K562 (cell line): ENCODE measurements around the gene POT1. TPM values are rescaled to one million over a fixed set of nuclear protein-coding genes. Genes with fewer than 3 reads are reported as not detected.
"Not testable (repeated sequence)": the region's sequence is repeated elsewhere in the genome, so short reads cannot be mapped to it uniquely, and the experiment has no call there.

Experiments
- ATAC-seq: fragments of 200-7000 bp; cut with Tn5 transposase; 3 replicates; pipeline ENCODE4 v1.9.1; 2020; ENCODE audit warnings: moderate library complexity
- BruUV-seq: library from RNA; stranded (reverse); fragments of 400-500 nt; replicated peaks from 2 replicates; lab custom pipeline; 2021; lab: Mats Ljungman, UMichigan
- CTCF ChIA-PET: fragments of 300-600 bp; formaldehyde crosslinking; extraction: SDS; loops from one replicate; lab custom pipeline; 2021; ENCODE audit warnings: low intra/inter-chr PET ratio; lab: Yijun Ruan, JAX
- POLR2A ChIA-PET: fragments of 300-600, 350-650 bp; sonication (Branson Sonifier 250); formaldehyde crosslinking; extraction: SDS; loops from one replicate; lab custom pipeline; 2021; ENCODE audit warnings: antibody characterized with exemption, inconsistent platforms; lab: Yijun Ruan, JAX
- DNase-seq, 4 experiments: peaks; one replicate each; pipeline versions ENCODE4 v3.0.0 to v3.0.0-alpha.2; 2011 to 2018; ENCODE audit warnings: low spot score in 3 of 4, mixed read lengths in 3 of 4; ENCODE audit errors: extremely low read depth in 1 of 4
- FAIRE-seq: peaks from 2 replicates; lab custom pipeline; 2011; peaks lifted over from hg19 to GRCh38; lab: Jason Lieb, UNC
- H2AFZ ChIP-seq: 2 replicates; pipeline ENCODE4 v1.6.0; 2011; ENCODE audit warnings: low read depth, low read length, control low read depth, inconsistent platforms
- H3K27ac ChIP-seq: fragments of 200-600 bp; 3 replicates; pipeline ENCODE4 v1.8.0; 2011; ENCODE audit warnings: low read depth, mild to moderate bottlenecking, control low read depth, inconsistent platforms, low read length, moderate library complexity, mixed read lengths; ENCODE audit errors: extremely low read depth
- H3K27me3 ChIP-seq, 2 experiments: fragments of 300-600 bp in 1 of 2; 2 replicates in 1 of 2; 3 replicates in 1 of 2; pipeline versions ENCODE4 v1.6.0 to v1.8.0; 2011; ENCODE audit warnings: inconsistent platforms in 2 of 2, low read length in 2 of 2, mild to moderate bottlenecking in 1 of 2, mixed read lengths in 1 of 2, moderate library complexity in 1 of 2; ENCODE audit not compliant: control insufficient read depth in 2 of 2, insufficient read depth in 2 of 2
- H3K36me3 ChIP-seq: fragments of 300-600 bp; 3 replicates; pipeline ENCODE4 v1.8.0; 2011; ENCODE audit warnings: mild to moderate bottlenecking, low read length, inconsistent platforms; ENCODE audit not compliant: control insufficient read depth, insufficient read depth
- H3K4me1 ChIP-seq, 2 experiments: fragments of 200-600 bp in 1 of 2; replicated peaks in 1 of 2; 2 replicates in 1 of 2; 3 replicates in 1 of 2; pipeline versions ENCODE4 v1.5.1 to v1.8.0; 2011; ENCODE audit warnings: inconsistent platforms in 2 of 2, low read length in 2 of 2, mild to moderate bottlenecking in 1 of 2, mixed read lengths in 1 of 2, moderate library complexity in 1 of 2; ENCODE audit not compliant: control insufficient read depth in 2 of 2, insufficient read depth in 2 of 2
- H3K4me2 ChIP-seq: 2 replicates; pipeline ENCODE4 v1.6.1; 2011; ENCODE audit warnings: low read length, control low read depth, inconsistent platforms, mixed read lengths; ENCODE audit not compliant: insufficient read depth
- H3K4me3 ChIP-seq: fragments of 200-600 bp; sonication (generic), shearing (Covaris generic); 2 replicates; pipeline ENCODE4 v1.5.1; 2016; ENCODE audit warnings: control low read depth, inconsistent platforms
- H3K79me2 ChIP-seq: fragments of 200-600 bp; 3 replicates; pipeline ENCODE4 v1.8.0; 2011; ENCODE audit warnings: low read length, inconsistent platforms; ENCODE audit not compliant: control insufficient read depth, insufficient read depth
- H3K9ac ChIP-seq, 2 experiments: 2 replicates each; pipeline versions ENCODE4 v1.6.0 to v1.6.1; 2011; ENCODE audit warnings: low read depth in 2 of 2, low read length in 2 of 2, control low read depth in 1 of 2, inconsistent platforms in 1 of 2, mild to moderate bottlenecking in 1 of 2, mixed read lengths in 1 of 2; ENCODE audit not compliant: insufficient read depth in 1 of 2
- H3K9me1 ChIP-seq: one replicate; pipeline ENCODE4 v1.6.0; 2011; ENCODE audit warnings: inconsistent platforms, mild to moderate bottlenecking, low read length, moderate library complexity; ENCODE audit not compliant: control insufficient read depth, insufficient read depth
- H3K9me3 ChIP-seq: replicated peaks from 2 replicates; pipeline ENCODE4 v1.5.1; 2011; ENCODE audit warnings: low read depth, low read length, inconsistent platforms; ENCODE audit not compliant: control insufficient read depth, insufficient read depth
- H4K20me1 ChIP-seq: replicated peaks from 2 replicates; pipeline ENCODE4 v1.6.1; 2011; ENCODE audit warnings: low read length, inconsistent platforms, mixed read lengths; ENCODE audit not compliant: control insufficient read depth, insufficient read depth
- CCNT2 ChIP-seq: IDR thresholded peaks from 2 replicates; pipeline ENCODE4 v1.6.1; 2011; ENCODE audit warnings: borderline replicate concordance, low read depth, mild to moderate bottlenecking, moderate library complexity, mixed read lengths, low read length; ENCODE audit not compliant: insufficient read length; ENCODE audit errors: extremely low read depth
- DNMT1 ChIP-seq: fragments of 450-650 bp; IDR thresholded peaks from 2 replicates; pipeline ENCODE4 v1.6.1; 2016; ENCODE audit warnings: antibody characterized with exemption, mild to moderate bottlenecking
- FOXA3 ChIP-seq, 2 experiments: fragments of 450-650 bp in 1 of 2; sonication (generic) in 1 of 2; formaldehyde crosslinking; IDR thresholded peaks in 1 of 2; conservative IDR thresholded peaks in 1 of 2; 2 replicates each; pipeline versions ENCODE4 v1.4.0 to v1.8.0; 2020 to 2022; ENCODE audit warnings: mild to moderate bottlenecking in 2 of 2, missing genetic modification reagents in 1 of 2
- HLTF ChIP-seq: fragments of 450-650 bp; IDR thresholded peaks from 2 replicates; pipeline ENCODE4 v1.6.1; 2016
- PKNOX1 ChIP-seq: fragments of 450-650 bp; IDR thresholded peaks from 2 replicates; pipeline ENCODE4 v1.6.1; 2016
- PTTG1 ChIP-seq: fragments of 450-650 bp; IDR thresholded peaks from 2 replicates; pipeline ENCODE4 v1.6.1; 2016; ENCODE audit warnings: low read depth, mild to moderate bottlenecking, missing genetic modification characterization, missing compliant biosample characterization
- YBX1 ChIP-seq: fragments of 450-650 bp; IDR thresholded peaks from 2 replicates; pipeline ENCODE4 v1.7.1; 2016; ENCODE audit warnings: mild to moderate bottlenecking
- ZC3H4 ChIP-seq: sonication (generic); formaldehyde crosslinking; IDR thresholded peaks from 2 replicates; pipeline ENCODE4 v1.9.0; 2021; ENCODE audit warnings: missing genetic modification reagents, borderline replicate concordance
- ZFPM2 ChIP-seq: fragments of 250-450 bp; sonication (Bioruptor Pico); IDR thresholded peaks from 2 replicates; pipeline ENCODE4 v1.5.1; 2022; ENCODE audit warnings: mild to moderate bottlenecking
- ZNF589 ChIP-seq: fragments of 200-800 bp; sonication (Bioruptor generic); IDR thresholded peaks from 2 replicates; pipeline ENCODE4 v1.6.1; 2016; ENCODE audit warnings: low read depth, missing genetic modification characterization, missing compliant biosample characterization
- whole genome bisulfite sequencing: fragments of 100-300 bp; shearing (Covaris generic); methylation state at CpG from one replicate; pipeline ENCODE4 v1.1.6; 2016; ENCODE audit warnings: low coverage, mixed read lengths; ENCODE audit not compliant: insufficient coverage; ENCODE audit errors: missing lambda C conversion rate; 5-methylcytosine and 5-hydroxymethylcytosine counted together
- in situ Hi-C: fragments of 300-500 bp; cut with MboI; formaldehyde crosslinking; loops from 4 replicates; pipeline ENCODE4 v1.15.0; 2018; ENCODE audit warnings: inconsistent platforms, mixed read lengths
- intact Hi-C: fragments of 100-400 bp; cut with micrococcal nuclease; formaldehyde crosslinking; loops from 2 replicates; pipeline ENCODE4 v1.14.2; 2022
- polyA plus RNA-seq, 8 experiments: library from polyadenylated mRNA; depleted of rRNA in 4 of 8; stranded (reverse) in 5 of 8; unstranded in 3 of 8; fragments of >200 nt; fragmentation: Nextera tagmentation in 2 of 8; fragmentation: Illumina TruSeq in 1 of 8; extraction: Ambion mirVana in 2 of 8; extraction: Trizol in 1 of 8; gene quantifications; 2 replicates each; pipeline versions ENCODE4 v1.2.1 to v1.2.3, GENCODE V29; 2011 to 2014; ENCODE audit warnings: inconsistent platforms in 1 of 8, missing spikeins in 1 of 8
- total RNA-seq, 7 experiments: library from RNA; depleted of rRNA in 6 of 7; stranded (reverse); fragments of >200 nt in 6 of 7; fragmentation: Illumina TruSeq in 2 of 7; extraction: Trizol in 2 of 7; gene quantifications; 2 replicates each; pipeline versions ENCODE4 v1.2.1 to v1.2.3, GENCODE V29; 2011 to 2021; ENCODE audit warnings: low replicate concordance in 1 of 7

The POT1 gene
- total and polyA plus RNA-seq, 9 of the 15 experiments (the other 6 are each of a cell fraction or from before 2014, with no cell fraction given): 37.9 to 140 (median 63.6) TPM

- peak; percentile 88 for TF ChIP-seq PKNOX1
- no peak for TF ChIP-seq ZFPM2
- no peak for TF ChIP-seq DNMT1
- no peak for TF ChIP-seq FOXA3 (CRISPR knock-in tag; conservative IDR thresholded peaks at IDR 0.05 in 1 of 2, IDR thresholded peaks at IDR 0.05 in 1 of 2)
- peak; percentile 17; the same call in 1 of the 2 replicates for TF ChIP-seq ZNF589 (CRISPR knock-in tag)
- TF ChIP-seq PTTG1 (tag): no peak
- TF ChIP-seq HLTF: 0 out of 2 replicates have a peak, but pooled peaks have one; percentile 38
- peak; percentile 75 for TF ChIP-seq CCNT2
- no peak for TF ChIP-seq YBX1
- TF ChIP-seq ZC3H4 (CRISPR knock-in tag): no peak
These were observed at the start of gene POT1 (continued) for GRCh38 chr7:124929467-124930172.

- FAIRE-seq, H4K20me1 ChIP-seq, POLR2A ChIA-PET, H3K4me3 ChIP-seq, ATAC-seq, H3K4me1 ChIP-seq, H3K4me2 ChIP-seq, intact Hi-C loops, DNase-seq, in situ Hi-C loops, H3K36me3 ChIP-seq, H3K9me3 ChIP-seq, H3K9me1 ChIP-seq, H3K79me2 ChIP-seq, CTCF ChIA-PET, H3K27ac ChIP-seq, H3K27me3 ChIP-seq, H3K9ac ChIP-seq, H2AFZ ChIP-seq, BruUV-seq: not testable (repeated sequence)
- WGBS: 8% methylated on average over 3 of the region's 3 CpGs
These were observed 45.5 kb upstream of the POT1 start for GRCh38 chr7:124975131-124975530.
